Psoas muscle (tissue), 8 donors: Measurements from ENCODE around the gene CACNB1. TPM values are rescaled to one million over a fixed set of nuclear protein-coding genes. Genes with fewer than 3 reads are reported as not detected.

Experiments used
- ATAC-seq, 4 donors: fragments of 200-7000 bp; cut with Tn5 transposase; one replicate each; pipeline ENCODE4 v1.9.1; 2020; ENCODE audit warnings: moderate library complexity in 3 of 4, mild to moderate bottlenecking in 2 of 4
- DNase-seq, 2 donors: peaks; one replicate each; pipeline ENCODE4 v3.0.0-alpha.2; 2020
- H3K27ac ChIP-seq: fragments of 200-600 bp; one replicate; pipeline ENCODE4 v1.8.0; 2022
- H3K27me3 ChIP-seq, 3 donors: fragments of 200-600 bp in 1 of 3; one replicate each; pipeline versions ENCODE4 v1.6.1 to v1.8.0; 2013 to 2022; ENCODE audit warnings: low read length in 2 of 3, mild to moderate bottlenecking in 2 of 3, moderate library complexity in 1 of 3; ENCODE audit not compliant: insufficient read depth in 3 of 3
- H3K36me3 ChIP-seq, 2 donors: fragments of 200-600 bp in 1 of 2; one replicate each; pipeline versions ENCODE4 v1.6.1 to v1.8.0; 2013 to 2022; ENCODE audit warnings: low read depth in 1 of 2, mild to moderate bottlenecking in 1 of 2, moderate library complexity in 1 of 2; ENCODE audit not compliant: insufficient read depth in 1 of 2
- H3K4me1 ChIP-seq: fragments of 200-600 bp; one replicate; pipeline ENCODE4 v1.8.0; 2022
- H3K4me3 ChIP-seq: fragments of 200-600 bp; one replicate; pipeline ENCODE4 v1.8.0; 2022; ENCODE audit warnings: mild to moderate bottlenecking
- H3K9me3 ChIP-seq: fragments of 200-600 bp; one replicate; pipeline ENCODE4 v1.8.0; 2022
- WGBS, 3 donors: extraction: QIAGEN DNeasy Blood & Tissue Kit; methylation state at CpG; one replicate each; pipeline versions ENCODE4 v1.1.6 to v1.1.7; 2013; 5-methylcytosine and 5-hydroxymethylcytosine counted together
- intact Hi-C, 2 donors: fragments of 100-400 bp; cut with DNase I; formaldehyde crosslinking; loops; one replicate each; pipeline versions ENCODE4 v1.11.0 to v1.14.2; 2022
- polyA plus RNA-seq, 3 donors: library from polyadenylated mRNA; stranded (reverse); fragments of 200-250 nt; gene quantifications; one replicate each; pipeline ENCODE4 v1.2.3, GENCODE V29; 2013
- total RNA-seq, 4 donors: library from RNA; stranded (reverse); fragmentation: NEBNext Ultra II Directional in 2 of 4; extraction: Animal tissue kit (Norgen Biotek cat#: 25700) in 2 of 4; gene quantifications; one replicate each; pipeline versions ENCODE4 v1.2.1 to v1.2.4, GENCODE V29; 2021 to 2023
- TF ChIP-seq, protein P1 (sequence below): fragments of 200-600 bp; IDR thresholded peaks from one replicate; pipeline ENCODE4 v1.8.0; 2022; ENCODE audit warnings: antibody characterized with exemption
- donor health status: healthy with polysubstance abuse.
- donor health status: DM: no; HTN: no; CAD: no; lungs with moderate emphysema.
- donor health status: Bipolar disorder and iron deficiency.
- donor health status: healthy.
- donor health status: DM: yes; HTN: yes; CAD: no.
- donor health status: DM: no; HTN: no; CAD: no.
- donor health status: DM: no; HTN: no; CAD: no.
- donor health status: DM: yes; HTN: yes; CAD: no.

The CACNB1 gene
- total and polyA plus RNA-seq, 7 donors = 88.2 to 274 (median 209) TPM

- peak; percentile 11 to 69 (median 47) for ATAC-seq
- Histone ChIP-seq H3K27ac (peak overlapping the region; percentile 80), H3K27me3 (no peaks in the 10 kb centered on the region), H3K36me3 (peaks cover 9 to 15% of the 10 kb centered on the region in 2 donors), H3K4me3 (peak overlapping the region; percentile 65), H3K9me3 (no peaks in the 10 kb centered on the region), H3K4me1 (peaks cover 21% of the 10 kb centered on the region)
- TF ChIP-seq, protein P1, sequence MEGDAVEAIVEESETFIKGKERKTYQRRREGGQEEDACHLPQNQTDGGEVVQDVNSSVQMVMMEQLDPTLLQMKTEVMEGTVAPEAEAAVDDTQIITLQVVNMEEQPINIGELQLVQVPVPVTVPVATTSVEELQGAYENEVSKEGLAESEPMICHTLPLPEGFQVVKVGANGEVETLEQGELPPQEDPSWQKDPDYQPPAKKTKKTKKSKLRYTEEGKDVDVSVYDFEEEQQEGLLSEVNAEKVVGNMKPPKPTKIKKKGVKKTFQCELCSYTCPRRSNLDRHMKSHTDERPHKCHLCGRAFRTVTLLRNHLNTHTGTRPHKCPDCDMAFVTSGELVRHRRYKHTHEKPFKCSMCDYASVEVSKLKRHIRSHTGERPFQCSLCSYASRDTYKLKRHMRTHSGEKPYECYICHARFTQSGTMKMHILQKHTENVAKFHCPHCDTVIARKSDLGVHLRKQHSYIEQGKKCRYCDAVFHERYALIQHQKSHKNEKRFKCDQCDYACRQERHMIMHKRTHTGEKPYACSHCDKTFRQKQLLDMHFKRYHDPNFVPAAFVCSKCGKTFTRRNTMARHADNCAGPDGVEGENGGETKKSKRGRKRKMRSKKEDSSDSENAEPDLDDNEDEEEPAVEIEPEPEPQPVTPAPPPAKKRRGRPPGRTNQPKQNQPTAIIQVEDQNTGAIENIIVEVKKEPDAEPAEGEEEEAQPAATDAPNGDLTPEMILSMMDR = no peak
- WGBS, 3 donors = 41 to 58% (median 45%) methylated on average over 8 of the region's 8 CpGs
- DNase-seq = peak in 1 of 2 donors; percentile 74
- intact Hi-C loops = loop anchor here (1.0 to 5.0 kb wide), 2 partner anchors 33 to 35 kb away; no protein-coding TSS in a partner anchor
Observed at GRCh38 chr17:39208893-39209292, 11.4 kb upstream of the CACNB1 start.

GRCh38 chr17:39208136-39208535 lies 10.7 kb upstream of the CACNB1 start:
- intact Hi-C loops = loop anchor here (1.0 to 5.0 kb wide), 2 partner anchors 34 to 36 kb away; no protein-coding TSS in a partner anchor
- DNase-seq (no peak), ATAC-seq (no peak)
- Histone ChIP-seq H3K36me3 (peaks cover 11 to 22% of the 10 kb centered on the region in 2 donors), H3K27ac (peak overlapping the region; percentile 80), H3K4me3 (no peak overlapping the region), H3K4me1 (peaks cover 21% of the 10 kb centered on the region), H3K27me3 (no peaks in the 10 kb centered on the region), H3K9me3 (no peaks in the 10 kb centered on the region)
- TF ChIP-seq, protein P1 = no peak
- 63 to 70% (median 63%) methylated on average over 7 of the region's 7 CpGs for WGBS, 3 donors

GRCh38 chr17:39205112-39205526 lies 7.7 kb upstream of the CACNB1 start:
- WGBS, 3 donors = 74 to 80% (median 77%) methylated on average over 3 of the region's 3 CpGs
- TF ChIP-seq, protein P1 = no peak

DNA sequence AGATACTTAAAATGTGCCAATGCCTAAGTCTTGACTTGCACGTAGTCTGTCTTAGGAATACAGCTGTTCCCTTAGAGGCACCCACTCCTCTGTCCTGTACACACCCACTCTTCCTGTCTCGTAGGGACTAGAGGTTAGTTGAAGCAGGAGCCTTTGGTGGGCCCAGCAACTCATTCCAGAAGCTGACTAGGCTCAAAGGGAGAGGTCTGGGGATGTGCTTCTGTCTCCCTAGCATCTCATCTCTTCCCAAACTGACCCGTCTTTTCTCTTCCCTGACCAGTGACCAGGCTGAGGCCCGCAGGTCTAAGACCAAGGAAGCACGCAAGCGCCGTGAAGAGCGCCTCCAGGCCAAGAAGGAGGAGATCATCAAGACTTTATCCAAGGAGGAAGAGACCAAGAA lies 6.8 kb upstream of the CACNB1 start:
- intact Hi-C loops = no loop called here
- no peaks in the 10 kb centered on the region for H3K9me3 ChIP-seq
- peaks cover 28% of the 10 kb centered on the region for H3K4me1 ChIP-seq
- no peak overlapping the region for H3K27ac ChIP-seq
- 79 to 92% (median 84%) methylated on average over 8 of the region's 8 CpGs for WGBS, 3 donors
- no peak overlapping the region for H3K4me3 ChIP-seq
- peaks cover 14 to 46% of the 10 kb centered on the region in 2 donors for H3K36me3 ChIP-seq
- DNase-seq = no peak
- TF ChIP-seq, protein P1 = no peak
- no peak for ATAC-seq
- no peaks in the 10 kb centered on the region for H3K27me3 ChIP-seq

More at GRCh38 chr17:39205112-39205526, 7.7 kb upstream of the CACNB1 start:
- no peaks in the 10 kb centered on the region for H3K27me3 ChIP-seq
- no peak for ATAC-seq
- no peak for DNase-seq
- H3K36me3 ChIP-seq = peaks cover 14 to 46% of the 10 kb centered on the region in 2 donors
- no peaks in the 10 kb centered on the region for H3K9me3 ChIP-seq
- intact Hi-C loops = loop anchor here in 1 of 2 donors (5.0 kb wide), 1 partner anchor 37 kb away; no protein-coding TSS in a partner anchor
- no peak overlapping the region for H3K4me3 ChIP-seq
- peaks cover 37% of the 10 kb centered on the region for H3K4me1 ChIP-seq
- H3K27ac ChIP-seq = no peak overlapping the region
